ENCODE measurements around the gene AKAP8.
"Not testable (repeated sequence)": the region's sequence is repeated elsewhere in the genome, so short reads cannot be mapped to it uniquely, and the experiment has no call there.

The AKAP8 gene

GRCh38 chr19:15357906-15358305, 21.7 kb downstream of the AKAP8 start:
- TF ChIP-seq CTCF (IDR thresholded peaks at IDR 0.05): no peak
- H3K4me1 ChIP-seq: no peaks in the 10 kb centered on the region
- H3K27ac ChIP-seq: no peak overlapping the region
- no peak for DNase-seq
- H3K9me3 ChIP-seq: no peaks in the 10 kb centered on the region
- no peaks in the 10 kb centered on the region for H3K27me3 ChIP-seq
- intact Hi-C loops (cut with DNase I; ENCODE audit: low total_unique reads): no loop called here
- no peak overlapping the region for H3K4me3 ChIP-seq
- H3K36me3 ChIP-seq: peaks cover 85 to 94% (median 87%) of the 10 kb centered on the region in 3 donors

GRCh38 chr19:15354566-15355296, 24.9 kb downstream of the AKAP8 start:
- no peak for DNase-seq
- no peaks in the 10 kb centered on the region for H3K4me1 ChIP-seq
- peaks cover 63 to 77% (median 69%) of the 10 kb centered on the region in 3 donors for H3K36me3 ChIP-seq
- no peaks in the 10 kb centered on the region for H3K9me3 ChIP-seq
- no peak for TF ChIP-seq CTCF (IDR thresholded peaks at IDR 0.05)
- H3K27me3 ChIP-seq: no peaks in the 10 kb centered on the region
- intact Hi-C loops (cut with DNase I; ENCODE audit: low total_unique reads): no loop called here
- H3K27ac ChIP-seq: no peak overlapping the region
- H3K4me3 ChIP-seq: no peak overlapping the region

- TF ChIP-seq CTCF (IDR thresholded peaks at IDR 0.05): no peak
Measured at GRCh38 chr19:15353908-15354307, 25.7 kb downstream of the AKAP8 start.

GRCh38 chr19:15352535-15352934, 27.1 kb downstream of the AKAP8 start:
- H3K27ac ChIP-seq; intact Hi-C loops (cut with DNase I; ENCODE audit: low total_unique reads); DNase-seq; H3K27me3 ChIP-seq; H3K9me3 ChIP-seq; H3K4me3 ChIP-seq; H3K4me1 ChIP-seq: not testable (repeated sequence)
- H3K36me3 ChIP-seq: peaks cover 41 to 56% (median 47%) of the 10 kb centered on the region in 3 donors

More at GRCh38 chr19:15353908-15354307, 25.7 kb downstream of the AKAP8 start:
- intact Hi-C loops (cut with DNase I; ENCODE audit: low total_unique reads): no loop called here
- H3K36me3 ChIP-seq: peaks cover 55 to 69% (median 61%) of the 10 kb centered on the region in 3 donors
- no peaks in the 10 kb centered on the region for H3K4me1 ChIP-seq
- H3K9me3 ChIP-seq: no peaks in the 10 kb centered on the region
- H3K27ac ChIP-seq: no peak overlapping the region
- no peaks in the 10 kb centered on the region for H3K27me3 ChIP-seq
- no peak overlapping the region for H3K4me3 ChIP-seq
- DNase-seq: no peak

- intact Hi-C loops (cut with DNase I; ENCODE audit: low total_unique reads); DNase-seq; H3K9me3 ChIP-seq; H3K4me3 ChIP-seq; H3K27me3 ChIP-seq; H3K27ac ChIP-seq: not testable (repeated sequence)
- peaks cover 0 to 17% (median 4%) of the 10 kb centered on the region in 4 donors for H3K4me1 ChIP-seq
- peaks cover 0 to 28% (median 4%) of the 10 kb centered on the region in 3 donors for H3K36me3 ChIP-seq
Measured at GRCh38 chr19:15341328-15341727, 38.3 kb downstream of the AKAP8 start.

GRCh38 chr19:15340086-15340485, 39.5 kb downstream of the AKAP8 start:
- Histone ChIP-seq H3K36me3 (peaks cover 0 to 16% (median 4%) of the 10 kb centered on the region in 3 donors), H3K9me3 (no peaks in the 10 kb centered on the region), H3K4me3 (no peak overlapping the region), H3K27ac (no peak overlapping the region), H3K4me1 (peaks cover 0 to 29% (median 6%) of the 10 kb centered on the region in 4 donors), H3K27me3 (no peaks in the 10 kb centered on the region)
- no peak for TF ChIP-seq CTCF (IDR thresholded peaks at IDR 0.05)
- intact Hi-C loops (cut with DNase I; ENCODE audit: low total_unique reads): no loop called here
- no peak for DNase-seq
